Pericardium fibroblast (primary cell): ENCODE data around the gene SPATA45. TPM values are rescaled to one million over a fixed set of nuclear protein-coding genes. Genes with fewer than 3 reads are reported as not detected.

ENCODE experiments used
- total RNA-seq: library from RNA; depleted of rRNA; stranded (reverse); fragments of >200 nt; gene quantifications from 2 replicates; pipeline ENCODE4 v1.2.3, GENCODE V29; 2015

The SPATA45 gene
- not detected in 2 replicates for total RNA-seq

DNA sequence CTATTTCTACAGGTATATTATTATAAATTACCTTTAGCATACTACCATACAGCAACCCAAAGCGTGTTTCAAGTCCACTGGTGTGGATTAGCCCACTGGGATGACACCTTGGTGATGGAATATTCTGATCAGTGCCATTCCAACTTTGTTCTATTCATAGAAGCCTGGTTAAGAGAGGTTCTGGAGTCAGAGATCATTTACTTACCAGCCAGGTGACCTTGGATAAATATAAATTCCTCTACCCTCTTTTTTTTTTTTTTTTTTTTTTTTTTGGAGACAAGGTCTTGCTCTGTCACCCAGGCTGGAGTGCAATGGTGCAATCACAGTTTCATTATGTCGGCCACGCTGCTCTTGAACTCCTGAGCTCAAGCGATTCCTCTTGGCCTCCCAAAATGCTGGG lies at the start of gene SPATA45:
TSS of gene SPATA45 (minus strand) at position 101 of the 400 bp plus-strand sequence. CDS start 11,500 bp downstream, outside the sequence.

DNA sequence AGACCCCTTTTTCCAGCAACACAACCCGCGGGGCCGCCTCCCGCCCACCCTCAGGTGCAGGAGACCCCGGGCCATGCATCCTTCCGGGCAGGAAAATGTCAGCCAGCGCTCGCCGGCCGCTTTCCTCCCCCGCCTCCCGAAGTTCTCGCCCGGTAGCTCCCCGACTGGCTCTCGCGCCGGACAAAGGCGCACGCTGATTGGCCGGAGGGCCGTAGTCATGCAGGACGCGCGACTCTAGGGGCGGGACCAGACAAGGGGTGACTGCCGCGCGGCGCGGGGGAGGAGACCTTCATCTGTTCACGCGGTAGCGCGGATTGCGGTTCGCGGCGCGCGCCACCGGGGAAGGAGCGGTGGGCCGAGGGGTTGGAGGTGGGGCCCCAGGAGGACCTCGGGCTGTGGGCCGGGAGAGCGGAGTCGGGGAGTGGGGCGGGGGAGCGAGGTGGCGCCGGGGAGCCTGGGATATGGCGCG lies 10.6 kb upstream of the SPATA45 start, which contains the start of gene FLVCR1:
TSS of gene FLVCR1 (plus strand) at position 284 of the 469 bp plus-strand sequence. CDS start at position 462, 178 bp downstream.

DNA sequence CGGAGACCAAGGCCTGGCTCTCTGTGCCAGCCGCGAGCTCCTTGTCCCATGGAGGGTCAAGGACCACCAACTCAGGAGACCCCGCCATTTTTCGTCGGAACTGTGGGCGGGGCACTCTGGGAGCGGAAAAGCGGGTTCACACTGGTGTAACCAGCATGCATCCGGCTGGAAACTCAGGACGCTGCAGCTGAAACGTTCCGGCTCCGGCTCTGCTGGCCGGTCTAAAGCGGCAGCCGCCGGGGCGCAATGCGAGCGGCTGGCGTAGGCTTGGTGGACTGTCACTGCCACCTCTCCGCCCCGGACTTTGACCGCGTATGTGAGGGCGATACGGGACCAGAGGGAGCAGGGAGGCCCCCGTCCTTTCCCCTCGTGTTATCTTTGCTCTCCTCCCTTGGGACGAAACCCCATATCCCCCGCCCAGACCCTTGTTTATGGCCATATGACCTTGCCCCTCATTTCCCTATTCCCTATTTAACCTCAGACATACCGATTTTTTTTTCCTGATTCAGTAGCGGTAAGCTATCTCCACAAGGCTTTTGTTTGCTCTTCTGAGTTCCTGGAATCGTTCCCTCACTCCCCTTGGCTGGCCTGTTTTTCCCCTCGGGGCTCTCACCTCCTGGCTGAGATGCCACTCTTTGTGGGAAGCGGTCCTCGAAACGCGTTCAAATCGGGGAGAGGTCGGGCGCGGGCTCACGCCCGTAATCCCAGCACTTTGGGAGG lies 55.6 kb downstream of the SPATA45 start, which contains the start of the genes NSL1 and TATDN3:
TSS of gene NSL1 (minus strand) at position 102 of the 720 bp plus-strand sequence. CDS start at position 88, 14 bp downstream.
TSS of gene TATDN3 (plus strand) at position 219 of the 720 bp plus-strand sequence. CDS start at position 247, 28 bp downstream.

Other genes with a start within 250 kb of the SPATA45 start
- 1.5 and 2.6 TPM in 2 replicates for gene ATF3, start 238.9 kb downstream of the SPATA45 start, total RNA-seq
- 0.43 and 2.1 TPM in 2 replicates for gene BATF3, start 147.8 kb downstream of the SPATA45 start, total RNA-seq
- 22.4 and 22.7 TPM in 2 replicates for gene NSL1, start 55.9 kb downstream of the SPATA45 start, total RNA-seq
- gene TATDN3, start 55.8 kb downstream of the SPATA45 start, total RNA-seq, result 9.9 and 11.9 TPM in 2 replicates
- 1.8 and 3.8 TPM in 2 replicates for gene FLVCR1, start 10.6 kb upstream of the SPATA45 start, total RNA-seq
- gene VASH2, start 102.9 kb upstream of the SPATA45 start, total RNA-seq, result 0.47 and 5.0 TPM in 2 replicates
- 18.1 and 29.1 TPM in 2 replicates for gene ANGEL2, start 168.2 kb upstream of the SPATA45 start, total RNA-seq
- gene RPS6KC1, start 203.6 kb upstream of the SPATA45 start, total RNA-seq, result 10.7 and 19.6 TPM in 2 replicates